Brain microvascular endothelial cell (primary cell): Measurements from ENCODE around the gene TSR3.

Experiments used
- DNase-seq: peaks from one replicate; pipeline ENCODE4 v3.0.0-alpha.2; 2020
- H3K27ac ChIP-seq: fragments of 250-450 bp; sonication (Bioruptor Pico); 2 replicates; pipeline ENCODE4 v1.5.1; 2020; ENCODE audit warnings: mild to moderate bottlenecking, moderate library complexity
- H3K27me3 ChIP-seq: fragments of 250-450 bp; sonication (Bioruptor Pico); replicated peaks from 2 replicates; pipeline ENCODE4 v1.5.1; 2020; ENCODE audit warnings: mild to moderate bottlenecking
- H3K36me3 ChIP-seq: fragments of 250-450 bp; sonication (Bioruptor Pico); replicated peaks from 2 replicates; pipeline ENCODE4 v1.5.1; 2020; ENCODE audit warnings: mild to moderate bottlenecking
- H3K4me3 ChIP-seq: 2 replicates; pipeline ENCODE4 v1.5.1; 2011; ENCODE audit warnings: low read depth, mild to moderate bottlenecking, control low read depth, low read length, moderate library complexity
- CTCF ChIP-seq: IDR thresholded peaks from 2 replicates; pipeline ENCODE4 v1.5.1; 2011; ENCODE audit warnings: low read depth, mild to moderate bottlenecking, moderate library complexity, low read length, control low read depth, inconsistent platforms; ENCODE audit errors: missing control alignments
- in situ Hi-C: cut with HindIII; loops from 2 replicates; pipeline ENCODE4 v1.10.0; 2017; ENCODE audit warnings: low sequenced_read_pairs, low pct_ligation_motif_present

TSR3 gene

DNA sequence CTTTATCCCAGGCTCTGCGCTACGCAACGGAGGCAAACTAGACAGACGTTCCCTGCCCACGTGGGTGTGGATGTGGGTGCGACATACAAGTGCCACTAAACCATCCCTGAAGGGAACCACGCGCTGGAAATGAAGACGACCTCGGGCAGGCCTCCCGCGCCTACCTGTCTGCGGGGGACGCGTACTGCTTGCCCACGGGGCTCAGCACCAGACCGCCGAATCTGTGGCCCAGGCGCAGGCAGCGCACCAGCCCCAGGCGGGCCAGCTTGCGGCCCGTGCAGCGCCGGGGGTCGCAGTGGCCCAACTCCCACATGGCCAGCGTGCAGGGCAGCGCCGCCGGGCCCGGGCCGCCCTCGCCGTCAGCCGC, 480 bp downstream of the TSR3 start:
- H3K27me3 ChIP-seq, result no peaks in the 10 kb centered on the region
- TF ChIP-seq CTCF, result no peak
- peak overlapping the region; percentile 29 for H3K27ac ChIP-seq
- DNase-seq, result no peak
- H3K4me3 ChIP-seq, result peak overlapping the region; percentile 81
- in situ Hi-C loops, result no loop called here
- H3K36me3 ChIP-seq, result peaks cover 17% of the 10 kb centered on the region

- no peak for DNase-seq
- Histone ChIP-seq H3K27me3 (no peaks in the 10 kb centered on the region), H3K36me3 (peaks cover 17% of the 10 kb centered on the region), H3K4me3 (peak overlapping the region; percentile 81), H3K27ac (no peak overlapping the region)
- TF ChIP-seq CTCF, result no peak
- in situ Hi-C loops, result no loop called here
Observed at GRCh38 chr16:1350691-1351090, 987 bp downstream of the TSR3 start.

DNA sequence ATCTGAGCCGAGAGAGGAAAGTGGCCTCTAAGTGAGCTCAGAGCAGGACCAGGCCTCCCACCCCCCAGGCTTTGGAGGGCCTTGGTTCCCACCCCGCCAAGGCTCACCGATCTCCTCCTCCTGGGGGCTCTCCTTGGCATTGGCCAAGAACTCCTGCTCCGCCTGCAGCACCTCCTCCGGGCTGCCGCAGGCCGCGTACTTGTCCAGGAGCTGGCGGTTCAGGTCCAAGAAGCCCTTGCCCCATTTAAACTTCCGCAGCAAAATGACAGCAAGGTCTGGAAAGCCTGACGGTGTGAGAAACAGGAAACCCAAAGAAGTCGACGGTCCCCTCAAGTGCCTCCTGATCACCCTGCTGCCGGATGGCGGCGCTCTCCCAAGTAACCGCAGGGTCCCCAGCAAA, 1.7 kb downstream of the TSR3 start:
- DNase-seq, result no peak
- Histone ChIP-seq H3K27me3 (no peaks in the 10 kb centered on the region), H3K36me3 (peaks cover 17% of the 10 kb centered on the region), H3K27ac (no peak overlapping the region), H3K4me3 (no peak overlapping the region)
- no peak for TF ChIP-seq CTCF
- in situ Hi-C loops, result no loop called here

DNA sequence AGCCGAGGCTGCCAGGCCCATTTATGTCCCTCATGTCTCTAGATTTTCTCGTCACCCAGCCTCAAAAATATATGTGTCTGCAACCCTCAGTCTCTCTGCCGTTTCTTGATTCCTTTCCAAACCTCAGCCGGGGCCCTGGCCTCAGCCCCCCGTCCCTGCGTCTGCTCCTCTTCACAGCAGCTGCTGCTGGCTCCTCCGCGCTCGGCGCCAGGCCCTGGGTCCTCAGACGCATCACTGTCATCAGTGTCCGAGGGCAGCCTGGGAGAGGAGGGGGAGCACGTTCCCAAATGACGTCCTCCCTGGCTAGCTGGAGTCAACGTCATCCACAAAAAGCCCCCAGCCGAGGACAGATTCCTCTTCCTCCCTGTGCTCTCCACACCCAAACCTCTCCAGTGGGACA, 2.3 kb downstream of the TSR3 start:
- H3K36me3 ChIP-seq, result peaks cover 17% of the 10 kb centered on the region
- no peak overlapping the region for H3K27ac ChIP-seq
- TF ChIP-seq CTCF, result no peak
- H3K27me3 ChIP-seq, result no peaks in the 10 kb centered on the region
- no peak for DNase-seq
- no peak overlapping the region for H3K4me3 ChIP-seq
- in situ Hi-C loops, result no loop called here

- Histone ChIP-seq H3K4me3 (no peak overlapping the region), H3K36me3 (peaks cover 17% of the 10 kb centered on the region), H3K27me3 (no peaks in the 10 kb centered on the region), H3K27ac (no peak overlapping the region)
- no peak for DNase-seq
- in situ Hi-C loops, result no loop called here
- TF ChIP-seq CTCF, result no peak
Observed at GRCh38 chr16:1348926-1349325, 2.8 kb downstream of the TSR3 start.

GRCh38 chr16:1348441-1348840, 3.2 kb downstream of the TSR3 start:
- TF ChIP-seq CTCF, result no peak
- Histone ChIP-seq H3K36me3 (peaks cover 17% of the 10 kb centered on the region), H3K27ac (no peak overlapping the region), H3K27me3 (no peaks in the 10 kb centered on the region), H3K4me3 (no peak overlapping the region)
- DNase-seq, result no peak
- in situ Hi-C loops, result no loop called here
